Panc1 (cell line): ENCODE results near the gene APBB1IP. TPM values are rescaled to one million over a fixed set of nuclear protein-coding genes. Genes with fewer than 3 reads are reported as not detected.

Source experiments
- ATAC-seq: fragments of 200-7000 bp; cut with Tn5 transposase; 2 replicates; pipeline ENCODE4 v1.9.1; 2020; ENCODE audit warnings: mild to moderate bottlenecking, moderate library complexity
- BruUV-seq: library from RNA; stranded (reverse); fragments of 400-500 nt; replicated peaks from 2 replicates; lab custom pipeline; 2021; lab: Mats Ljungman, UMichigan
- CTCF ChIA-PET: fragments of 300-600 bp; sonication (Branson Sonifier 250); formaldehyde crosslinking; loops from one replicate; lab custom pipeline; 2022; ENCODE audit warnings: antibody characterized with exemption; lab: Charles Lee
- POLR2A ChIA-PET: fragments of 300-600 bp; sonication (Branson Sonifier 250); formaldehyde crosslinking; loops from one replicate; lab custom pipeline; 2022; ENCODE audit warnings: antibody characterized with exemption; lab: Charles Lee
- DNase-seq: peaks from one replicate; pipeline ENCODE4 v3.0.0-alpha.2; 2010; ENCODE audit warnings: low read depth, low spot score
- H3K27ac ChIP-seq: 2 replicates; pipeline ENCODE4 v1.5.1; 2011; ENCODE audit warnings: mild to moderate bottlenecking, low read length, inconsistent platforms
- H3K27me3 ChIP-seq: fragments of 200-500 bp; sonication (Bioruptor generic); 2 replicates; pipeline ENCODE4 v1.6.0; 2014; ENCODE audit warnings: low read length, inconsistent platforms; ENCODE audit not compliant: control insufficient read depth, insufficient read depth
- H3K36me3 ChIP-seq: fragments of 200-500 bp; sonication (Bioruptor generic); 2 replicates; pipeline ENCODE4 v1.5.1; 2014; ENCODE audit warnings: inconsistent platforms, mild to moderate bottlenecking, low read length, moderate library complexity; ENCODE audit not compliant: control insufficient read depth, insufficient read depth
- H3K4me1 ChIP-seq: 2 replicates; pipeline ENCODE4 v1.5.1; 2011; ENCODE audit warnings: inconsistent platforms, mild to moderate bottlenecking, low read length, moderate library complexity; ENCODE audit not compliant: control insufficient read depth, insufficient read depth
- H3K4me3 ChIP-seq, 2 experiments: 2 replicates each; pipeline ENCODE4 v1.5.1; 2011 to 2012; ENCODE audit warnings: low read depth in 2 of 2, low read length in 2 of 2, mild to moderate bottlenecking in 2 of 2, inconsistent platforms in 1 of 2, moderate library complexity in 1 of 2
- H3K9me3 ChIP-seq: fragments of 200-500 bp; sonication (Bioruptor generic); 2 replicates; pipeline ENCODE4 v1.5.1; 2014; ENCODE audit warnings: low read depth, mild to moderate bottlenecking, inconsistent platforms, low read length, moderate library complexity; ENCODE audit not compliant: control insufficient read depth, insufficient read depth
- CTCF ChIP-seq: fragments of 450-650 bp; IDR thresholded peaks from 2 replicates; pipeline ENCODE4 v1.5.1; 2017; ENCODE audit warnings: mild to moderate bottlenecking
- POLR2AphosphoS5 ChIP-seq: IDR thresholded peaks from 2 replicates; pipeline ENCODE4 v1.6.1; 2012; ENCODE audit warnings: mild to moderate bottlenecking, low read depth, low read length, moderate library complexity
- REST ChIP-seq, 2 experiments: IDR thresholded peaks; 2 replicates each; pipeline ENCODE4 v1.6.1; 2011 to 2012; ENCODE audit warnings: low read depth in 2 of 2, control low read depth in 1 of 2, low read length in 1 of 2, mild to moderate bottlenecking in 1 of 2, moderate library complexity in 1 of 2; ENCODE audit not compliant: insufficient read depth in 1 of 2
- SIN3A ChIP-seq: IDR thresholded peaks from 2 replicates; pipeline ENCODE4 v1.6.1; 2012; ENCODE audit warnings: low read depth, mild to moderate bottlenecking, low read length, moderate library complexity, borderline replicate concordance; ENCODE audit not compliant: insufficient read depth
- TCF7L2 ChIP-seq: IDR thresholded peaks from 2 replicates; pipeline ENCODE4 v1.6.1; 2011; ENCODE audit warnings: mild to moderate bottlenecking, low read depth, low read length, inconsistent platforms
- in situ Hi-C: cut with HindIII; loops from 2 replicates; pipeline ENCODE4 v1.10.0; 2016; ENCODE audit warnings: low sequenced_read_pairs, low pct_unique_long_range_greater_than_20kb
- intact Hi-C: fragments of 100-400 bp; cut with micrococcal nuclease; formaldehyde crosslinking; loops from one replicate; pipeline ENCODE4 v1.10.0; 2022; ENCODE audit not compliant: unreplicated experiment
- total RNA-seq: library from RNA; stranded (reverse); gene quantifications from one replicate; pipeline ENCODE4 v1.2.1, GENCODE V29; 2021; ENCODE audit not compliant: unreplicated experiment

The APBB1IP gene
- total RNA-seq, 1 experiment from 2014 or later: 0.21 TPM

GRCh38 chr10:26485150-26485941, 47.2 kb downstream of the APBB1IP start:
- Histone ChIP-seq H3K27ac (no peak overlapping the region), H3K9me3 (no peaks in the 10 kb centered on the region), H3K36me3 (no peaks in the 10 kb centered on the region), H3K27me3 (no peaks in the 10 kb centered on the region), H3K4me1 (no peaks in the 10 kb centered on the region), H3K4me3 (no peak overlapping the region)
- DNase-seq (no peak), ATAC-seq (no peak)
- BruUV-seq: no TSS peak
- ChIA-PET POLR2A (no interaction called here), CTCF (no interaction called here)
- in situ Hi-C loops: no loop called here
- intact Hi-C loops: no loop called here
- TF ChIP-seq POLR2AphosphoS5 (no peak), TCF7L2 (no peak), CTCF (no peak), SIN3A (no peak), REST (IDR thresholded peaks at IDR 0.05; ENCODE audit: insufficient read depth in 1 of 2, low read depth in 2 of 2, low read length in 1 of 2) (no peak)

GRCh38 chr10:26486304-26486703, 48.2 kb downstream of the APBB1IP start:
- DNase-seq (no peak), ATAC-seq (no peak)
- BruUV-seq: no TSS peak
- no peak overlapping the region for H3K4me3 ChIP-seq
- no peak overlapping the region for H3K27ac ChIP-seq
- in situ Hi-C loops: no loop called here
- CTCF ChIA-PET: no interaction called here
- H3K9me3 ChIP-seq: no peaks in the 10 kb centered on the region
- TF ChIP-seq TCF7L2 (no peak), POLR2AphosphoS5 (no peak), CTCF (no peak), REST (IDR thresholded peaks at IDR 0.05; ENCODE audit: insufficient read depth in 1 of 2, low read depth in 2 of 2, low read length in 1 of 2) (no peak), SIN3A (no peak)
- intact Hi-C loops: no loop called here
- POLR2A ChIA-PET: no interaction called here
- no peaks in the 10 kb centered on the region for H3K27me3 ChIP-seq
- no peaks in the 10 kb centered on the region for H3K36me3 ChIP-seq
- no peaks in the 10 kb centered on the region for H3K4me1 ChIP-seq
